ENCODE measurements around the gene CASP14.
"Not testable (repeated sequence)": the region's sequence is repeated elsewhere in the genome, so short reads cannot be mapped to it uniquely, and the experiment has no call there.

CASP14 gene, protein sequence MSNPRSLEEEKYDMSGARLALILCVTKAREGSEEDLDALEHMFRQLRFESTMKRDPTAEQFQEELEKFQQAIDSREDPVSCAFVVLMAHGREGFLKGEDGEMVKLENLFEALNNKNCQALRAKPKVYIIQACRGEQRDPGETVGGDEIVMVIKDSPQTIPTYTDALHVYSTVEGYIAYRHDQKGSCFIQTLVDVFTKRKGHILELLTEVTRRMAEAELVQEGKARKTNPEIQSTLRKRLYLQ

DNA sequence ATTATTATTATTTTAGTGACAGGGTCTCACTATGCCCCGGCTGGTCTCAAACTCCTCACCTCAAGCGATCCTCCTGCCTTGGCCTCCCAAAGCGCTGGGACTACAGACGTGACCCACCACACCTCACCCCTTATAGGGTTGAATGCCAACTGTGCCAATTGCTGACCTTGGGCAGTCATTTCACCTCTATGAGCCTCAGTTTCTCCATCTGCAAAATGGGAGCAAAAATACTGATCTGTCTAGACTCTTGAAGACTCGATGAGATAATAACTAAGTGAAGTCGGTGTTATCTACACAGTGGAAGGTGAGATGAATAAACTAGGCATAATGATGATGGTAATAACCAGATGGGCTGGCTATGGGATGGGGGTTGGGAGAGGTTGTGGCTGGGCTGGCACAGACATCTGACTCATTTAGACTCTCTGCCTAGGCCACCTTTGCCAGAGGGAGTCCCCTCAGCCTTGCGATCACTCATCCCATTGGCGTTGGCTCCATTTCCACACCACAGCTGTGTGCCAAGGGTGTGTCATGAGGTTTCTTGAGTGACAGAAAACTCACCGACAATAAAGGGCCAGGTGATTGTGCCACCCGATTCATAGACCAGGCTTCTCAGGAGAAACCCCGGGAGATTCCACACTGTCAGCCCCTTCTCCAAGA lies at the start of gene CASP14:
CASP14 (plus strand) TSS at position 596 of the 657 bp plus-strand sequence. CDS start 2,772 bp downstream, outside the sequence.
- no peak for DNase-seq (ENCODE audit: low spot score)

DNA sequence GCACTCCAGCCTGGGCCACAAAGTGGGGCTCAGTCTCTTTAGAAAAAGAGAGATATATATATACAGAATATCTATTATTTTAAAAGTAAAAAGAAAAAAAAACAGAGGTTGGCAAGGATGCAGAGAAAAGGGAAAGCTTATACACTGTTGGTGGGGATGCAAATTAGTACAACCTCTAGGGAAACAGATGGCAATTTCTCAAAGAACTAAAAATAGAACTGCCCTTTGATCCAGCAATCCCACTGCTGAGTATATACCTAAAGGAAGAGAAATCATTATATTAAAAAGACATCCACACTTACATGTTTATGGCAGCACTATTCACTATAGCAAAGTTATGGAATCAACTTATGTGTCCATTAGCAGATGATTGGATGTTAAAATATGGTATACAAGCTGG lies 41.0 kb upstream of the CASP14 start:
- DNase-seq (ENCODE audit: low spot score) = no peak

DNA sequence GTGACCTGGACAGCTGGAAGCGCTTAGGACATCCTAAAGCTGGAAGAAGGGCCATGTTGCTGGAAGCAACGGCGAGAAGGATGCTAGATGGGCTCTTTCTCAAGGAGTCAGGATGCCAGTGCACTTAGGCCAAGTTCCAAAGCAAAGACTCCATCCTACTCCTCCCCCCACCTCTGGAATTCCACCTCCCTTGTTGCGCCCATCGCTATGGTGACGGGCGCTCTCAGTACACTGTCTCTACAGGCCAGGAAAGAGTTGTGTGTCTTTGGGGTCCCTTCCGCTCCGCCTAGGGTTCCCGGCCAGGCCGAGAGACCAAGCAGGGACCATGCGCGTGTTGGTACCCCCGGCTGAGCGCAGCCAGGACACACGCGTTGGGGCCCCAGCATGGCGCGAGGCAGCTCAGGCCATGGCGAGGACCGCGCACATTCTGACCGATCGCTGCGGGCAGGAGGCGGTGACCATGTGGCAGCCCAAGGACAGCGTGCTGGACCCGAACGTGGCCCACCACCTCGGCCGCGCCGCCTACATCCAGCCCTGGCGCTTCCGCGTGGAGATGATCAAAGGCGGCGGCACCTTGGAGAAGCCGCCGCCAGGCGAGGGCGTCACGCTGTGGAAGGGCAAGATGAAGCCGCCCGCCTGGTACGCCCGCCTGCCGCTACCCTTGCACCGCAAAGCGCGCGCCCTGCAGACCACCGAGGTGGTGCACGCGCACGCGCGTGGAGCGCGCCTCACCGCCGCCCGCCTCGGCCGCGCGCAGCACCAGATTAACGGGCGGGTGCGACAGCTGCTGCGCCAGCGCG lies 38.6 kb upstream of the CASP14 start:
- no peak for DNase-seq (ENCODE audit: low spot score)

DNA sequence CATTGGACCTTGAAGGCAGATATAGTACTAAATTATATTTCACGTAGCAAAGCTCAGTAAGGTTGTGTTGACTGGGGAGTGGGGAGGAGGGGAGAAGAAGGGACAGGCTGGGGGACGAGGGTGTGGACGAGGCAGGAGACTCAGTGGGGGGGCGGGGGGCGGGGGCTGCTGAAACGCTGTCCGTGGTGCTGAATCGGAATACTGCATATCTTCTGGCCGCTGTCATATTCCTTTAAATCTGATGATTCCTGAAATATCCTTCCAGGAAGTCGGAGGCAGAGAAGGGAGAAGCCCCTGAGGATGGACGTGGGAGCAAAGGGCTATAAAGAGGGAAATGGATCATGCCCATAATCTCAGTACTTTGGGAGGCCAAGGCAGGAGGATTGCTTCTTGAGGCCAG lies 34.7 kb upstream of the CASP14 start:
- no peak for DNase-seq (ENCODE audit: low spot score)

DNA sequence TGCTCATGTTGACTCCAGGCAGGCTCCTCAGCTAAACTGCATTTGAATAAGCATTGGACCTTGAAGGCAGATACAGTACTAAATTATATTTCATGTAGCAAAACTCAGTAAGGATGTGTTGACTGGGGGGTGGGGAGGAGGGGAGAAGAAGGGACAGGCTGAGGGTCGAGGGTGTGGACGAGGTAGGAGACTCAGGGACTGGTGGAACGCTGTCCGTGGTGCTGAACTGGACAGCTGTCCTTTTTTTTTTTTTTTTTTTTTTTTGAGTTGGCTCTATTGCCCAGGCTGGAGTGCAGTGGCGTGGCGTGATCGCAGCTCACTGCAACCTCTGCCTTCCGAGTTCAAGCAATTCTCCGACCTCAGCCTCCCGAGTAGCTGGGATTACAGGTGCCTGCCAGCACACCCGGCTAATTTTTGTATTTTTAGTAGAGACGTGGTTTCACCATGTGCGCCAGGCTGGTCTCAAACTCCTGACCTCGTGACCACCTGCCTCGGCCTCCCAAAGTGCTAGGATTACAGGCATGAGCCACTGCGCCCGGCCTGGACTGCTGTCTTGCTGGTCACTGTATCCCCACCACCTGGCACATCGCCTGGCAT lies 33.2 kb upstream of the CASP14 start:
- peak; percentile 1 for DNase-seq (ENCODE audit: low spot score)

DNA sequence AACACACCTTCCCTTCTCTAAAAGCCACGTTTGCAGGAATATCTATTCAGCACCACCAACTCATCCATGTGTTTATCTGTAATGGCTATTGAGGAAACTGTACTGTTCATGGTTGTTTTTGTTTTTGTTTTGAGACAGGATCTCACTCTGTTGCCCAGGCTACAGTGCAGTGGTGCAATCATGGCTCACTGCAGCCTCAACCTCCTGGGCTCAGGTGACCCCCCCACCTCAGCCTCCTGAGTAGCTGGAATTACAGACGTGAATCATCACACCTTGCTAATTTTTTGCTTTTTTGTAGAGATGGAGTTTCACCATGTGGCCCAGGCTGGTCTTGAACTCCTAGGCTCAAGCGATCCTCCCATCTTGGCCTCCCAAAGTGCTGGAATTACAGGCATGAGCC lies 30.4 kb upstream of the CASP14 start:
- not testable (repeated sequence) for DNase-seq (ENCODE audit: low spot score)

DNA sequence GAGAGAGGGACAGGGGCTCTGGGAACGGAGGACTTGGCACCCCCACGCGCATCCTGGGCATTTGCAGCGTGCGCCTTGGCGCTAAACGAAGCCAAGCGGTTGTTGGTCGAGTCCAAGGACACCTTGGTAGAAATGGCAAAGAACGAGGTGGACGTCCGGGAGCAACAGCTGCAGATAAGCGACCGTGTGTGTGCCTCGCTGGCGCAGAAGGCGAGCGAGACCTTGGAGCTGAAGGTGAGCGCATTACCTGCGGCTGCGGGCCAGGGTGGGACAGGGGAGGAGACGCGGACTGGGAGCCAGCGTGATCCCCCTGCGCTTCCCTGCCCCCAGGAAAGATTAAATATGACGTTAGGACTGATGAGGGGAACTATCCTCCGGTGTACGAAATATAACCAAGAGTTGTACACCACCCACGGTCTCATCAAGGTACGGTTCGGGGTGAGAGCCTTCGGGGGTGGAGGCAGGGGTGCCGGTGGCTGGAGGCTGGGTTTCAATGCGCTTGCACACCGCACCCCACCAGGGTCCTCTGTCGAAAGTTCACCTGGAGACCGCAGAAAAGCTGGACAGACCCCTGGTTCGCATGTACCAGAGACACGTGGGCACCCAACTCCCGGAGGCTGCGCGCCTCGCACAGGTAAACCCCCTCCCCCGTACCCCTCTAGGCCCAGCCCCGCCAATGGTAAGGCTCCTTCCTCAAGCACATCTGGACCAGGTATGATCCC lies 27.8 kb upstream of the CASP14 start:
- DNase-seq (ENCODE audit: low spot score) = no peak

DNA sequence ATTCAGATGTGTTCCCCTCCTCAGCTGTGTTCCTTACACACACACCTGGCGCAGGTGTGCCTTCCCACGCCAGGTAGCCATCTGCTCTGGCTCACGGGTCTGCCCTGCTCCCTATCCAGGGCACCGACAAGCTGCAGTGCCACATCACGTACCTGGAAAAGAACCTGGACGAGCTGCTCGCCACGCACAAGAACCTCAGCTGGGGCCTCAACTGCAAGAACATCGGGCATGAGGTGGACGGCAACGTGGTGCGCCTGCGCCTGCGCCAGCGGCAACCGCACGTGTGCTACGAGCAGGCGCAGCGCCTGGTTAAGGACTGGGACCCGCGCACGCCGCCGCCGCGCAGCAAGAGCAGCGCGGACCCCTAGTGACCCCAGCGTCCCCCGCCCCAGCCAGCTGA lies 26.5 kb upstream of the CASP14 start:
- DNase-seq (ENCODE audit: low spot score) = no peak

DNA sequence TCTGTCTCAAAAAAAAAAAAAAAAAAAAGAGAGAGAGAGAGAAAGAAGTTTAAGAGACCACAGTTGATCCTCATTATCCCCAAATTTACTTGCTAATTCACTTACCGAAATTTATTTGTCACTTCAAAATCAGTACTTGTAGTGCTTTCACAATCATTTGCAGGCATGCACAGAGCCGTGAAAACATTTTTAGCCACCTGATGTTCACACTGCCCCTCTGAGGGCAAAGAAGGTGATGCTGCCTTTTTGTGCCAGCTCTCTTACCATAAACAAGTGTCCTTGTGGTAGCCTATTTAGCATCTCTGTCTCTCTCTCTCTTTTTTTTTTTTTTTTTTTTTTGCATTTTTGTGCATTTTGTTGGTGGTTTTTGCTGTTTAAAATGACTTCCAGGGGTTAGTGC lies 24.1 kb upstream of the CASP14 start:
- DNase-seq (ENCODE audit: low spot score) = no peak

DNA sequence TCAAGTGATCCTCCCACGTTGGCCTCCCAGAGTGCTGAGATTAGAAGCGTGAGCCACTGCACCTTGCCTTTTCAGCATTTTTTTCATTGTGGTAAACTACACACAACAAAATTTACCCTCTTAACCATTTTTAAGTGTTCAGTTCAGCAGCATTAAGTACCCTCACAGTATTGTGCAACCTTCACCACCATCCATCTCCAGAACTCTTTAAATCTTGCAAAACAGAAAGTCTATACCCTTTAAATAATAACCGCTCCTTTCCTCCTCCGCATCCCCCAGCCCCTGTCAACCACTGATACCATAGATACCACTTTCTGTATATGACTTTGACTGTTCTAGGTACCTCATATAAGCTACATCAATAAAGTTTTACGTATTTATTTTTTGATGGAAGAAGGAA lies 20.8 kb upstream of the CASP14 start:
- DNase-seq (ENCODE audit: low spot score) = no peak

DNA sequence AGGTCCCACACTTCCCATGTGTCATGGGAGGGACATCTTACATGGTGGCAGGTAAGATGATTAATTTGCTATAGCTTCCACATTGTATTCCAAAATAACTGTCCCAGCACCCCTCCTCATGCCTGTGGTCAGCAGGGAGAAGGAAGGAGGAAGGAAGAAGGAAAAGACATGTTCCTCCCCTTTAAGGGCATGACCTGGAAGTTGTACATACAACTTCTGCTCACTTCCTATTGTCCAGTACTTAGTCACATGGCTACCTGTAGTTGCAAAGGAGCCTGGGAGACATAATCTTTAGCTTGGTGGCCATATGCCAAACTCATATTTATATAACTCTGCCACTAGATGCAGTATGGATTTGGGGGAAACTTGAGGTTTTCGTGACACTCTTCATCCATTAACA lies 17.6 kb upstream of the CASP14 start:
- DNase-seq (ENCODE audit: low spot score) = no peak

DNA sequence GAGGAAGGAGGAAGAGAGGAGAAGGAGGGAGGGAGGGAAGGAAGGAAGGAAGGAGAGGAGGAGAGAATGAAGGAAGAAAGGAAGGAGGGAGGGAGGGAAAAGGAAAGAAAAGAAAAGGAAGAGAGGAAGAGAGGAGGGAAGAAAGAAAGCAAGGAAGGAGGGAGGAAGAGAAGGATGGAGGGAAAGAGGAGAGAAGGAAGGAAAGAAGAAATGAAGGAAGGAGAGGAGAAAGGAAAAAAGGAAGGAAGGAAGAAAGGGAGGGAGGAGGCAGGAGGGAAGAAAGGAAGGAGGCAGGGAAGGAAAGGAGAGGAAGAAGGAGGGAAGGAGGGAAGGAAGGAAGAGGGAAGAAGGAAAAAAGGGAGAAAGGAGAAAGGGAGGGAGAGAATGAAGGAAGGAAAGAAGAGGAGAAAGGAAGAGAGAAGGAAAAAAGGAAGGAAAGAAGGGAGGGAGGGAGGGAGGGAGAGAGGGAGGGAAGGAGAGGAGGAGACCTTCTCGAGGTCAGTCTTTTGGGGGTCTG lies 13.4 kb upstream of the CASP14 start:
- DNase-seq (ENCODE audit: low spot score) = no peak

DNA sequence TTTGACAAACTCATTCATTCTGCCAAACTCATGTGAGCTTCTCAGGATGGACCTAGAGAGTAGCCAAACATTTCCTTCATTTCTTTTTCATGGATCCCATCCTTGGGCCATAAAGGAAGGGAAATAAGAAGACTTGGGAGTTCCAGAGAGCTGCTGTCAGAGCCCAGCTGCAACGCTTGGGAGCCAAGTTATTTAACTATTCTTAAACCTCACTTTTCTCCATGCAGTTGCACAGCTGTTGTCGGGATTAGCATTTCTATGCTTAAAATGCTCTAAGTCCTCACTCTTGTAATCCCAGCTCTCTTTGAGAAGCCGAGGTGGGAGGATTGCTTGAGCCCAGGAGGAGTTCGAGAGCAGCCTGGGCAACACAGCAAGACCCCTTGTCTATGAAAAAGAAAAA lies 11.7 kb upstream of the CASP14 start:
- no peak for DNase-seq (ENCODE audit: low spot score)

DNA sequence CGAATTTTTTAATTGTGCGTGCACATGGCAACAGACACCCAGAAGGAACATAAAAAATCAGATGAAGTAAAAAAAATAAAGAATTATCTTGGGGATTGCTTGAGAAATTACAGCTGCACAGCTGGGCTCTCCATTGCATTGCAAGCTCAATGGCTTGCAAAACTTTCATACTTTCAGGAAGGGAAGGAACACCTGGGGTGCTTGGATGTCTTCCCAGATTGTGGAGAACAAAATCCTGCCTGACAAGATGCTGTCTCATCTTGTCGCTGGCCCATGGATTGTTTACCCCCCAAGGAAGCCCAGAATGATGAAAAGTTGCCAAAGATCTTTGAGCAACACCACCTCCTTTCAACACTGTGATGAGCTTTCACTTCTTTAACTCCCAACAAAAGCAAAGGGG lies 11.0 kb upstream of the CASP14 start:
- no peak for DNase-seq (ENCODE audit: low spot score)

DNA sequence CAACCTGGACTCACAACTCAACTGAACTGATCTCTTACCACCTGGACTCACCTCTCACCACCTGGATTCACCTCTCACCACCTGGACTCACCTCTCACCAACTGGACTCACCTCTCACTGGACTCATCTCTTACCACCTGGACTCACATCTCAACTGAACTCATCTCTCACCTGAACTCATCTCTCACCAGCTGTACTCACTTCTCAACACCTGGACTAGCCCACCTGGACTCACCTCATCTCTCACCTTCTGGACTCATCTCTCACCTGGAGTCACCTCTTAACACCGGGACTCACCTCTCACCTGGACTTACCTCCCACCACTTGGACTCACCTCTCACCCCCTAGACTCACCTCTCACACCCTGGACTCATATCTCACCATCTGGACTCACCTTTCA lies 7.3 kb upstream of the CASP14 start:
- no peak for DNase-seq (ENCODE audit: low spot score)

DNA sequence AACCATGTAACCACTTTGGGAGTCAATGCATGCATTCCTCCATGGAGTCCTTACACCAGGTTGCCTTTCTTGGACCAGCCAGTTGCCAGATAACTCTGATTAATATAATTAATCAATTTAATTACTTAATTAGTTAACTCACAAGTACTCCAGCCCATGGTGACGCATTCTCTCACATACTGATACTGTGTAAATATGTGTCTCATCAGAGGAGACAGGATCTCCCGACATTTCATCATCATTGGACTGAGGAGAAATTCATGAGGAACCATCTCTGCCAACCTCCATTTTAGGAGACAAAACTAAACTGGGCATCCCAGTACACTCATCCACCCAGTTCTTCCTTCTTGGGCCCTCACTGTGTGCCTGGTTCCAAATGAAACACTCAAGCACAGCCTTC lies 6.5 kb upstream of the CASP14 start:
- DNase-seq (ENCODE audit: low spot score) = no peak

DNA sequence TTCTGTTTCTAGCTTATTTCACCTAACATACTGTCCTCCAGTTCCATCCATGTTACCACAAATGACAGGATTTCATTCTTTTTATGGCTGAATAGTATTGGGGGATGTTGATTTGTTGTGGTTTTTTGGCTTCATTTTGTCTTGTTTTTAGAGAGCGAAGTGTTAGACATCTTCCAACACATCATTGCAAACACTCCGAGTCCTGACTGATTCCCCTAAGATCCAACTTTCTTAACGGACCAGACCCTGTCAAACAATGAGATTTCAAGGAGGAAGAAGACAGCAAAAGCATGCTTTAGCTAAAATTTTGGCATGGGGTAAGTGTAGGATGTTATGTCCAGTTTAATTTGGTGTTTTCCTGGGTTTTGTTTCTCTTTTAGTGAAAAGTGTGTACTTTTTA lies 3.8 kb upstream of the CASP14 start:
- DNase-seq (ENCODE audit: low spot score) = no peak

DNA sequence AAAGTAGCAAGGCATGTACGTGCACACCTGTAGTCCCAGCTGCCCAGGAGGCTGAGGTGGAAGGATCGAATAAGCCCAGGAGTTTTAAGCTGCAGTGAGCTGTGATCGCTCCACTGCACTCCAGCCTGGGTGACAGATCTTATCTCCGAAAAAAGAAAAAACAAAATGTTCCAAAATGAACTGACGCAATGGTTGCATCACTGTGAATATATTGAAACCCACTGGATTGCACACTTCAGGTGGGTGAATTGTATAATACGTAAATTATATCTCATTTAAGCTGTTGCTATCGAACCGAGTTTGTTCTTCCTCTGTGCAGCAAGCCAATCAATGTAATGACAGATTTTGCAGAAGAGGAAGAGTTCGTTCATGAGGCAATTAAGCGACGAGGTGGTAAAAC lies 1.6 kb upstream of the CASP14 start:
- no peak for DNase-seq (ENCODE audit: low spot score)

DNA sequence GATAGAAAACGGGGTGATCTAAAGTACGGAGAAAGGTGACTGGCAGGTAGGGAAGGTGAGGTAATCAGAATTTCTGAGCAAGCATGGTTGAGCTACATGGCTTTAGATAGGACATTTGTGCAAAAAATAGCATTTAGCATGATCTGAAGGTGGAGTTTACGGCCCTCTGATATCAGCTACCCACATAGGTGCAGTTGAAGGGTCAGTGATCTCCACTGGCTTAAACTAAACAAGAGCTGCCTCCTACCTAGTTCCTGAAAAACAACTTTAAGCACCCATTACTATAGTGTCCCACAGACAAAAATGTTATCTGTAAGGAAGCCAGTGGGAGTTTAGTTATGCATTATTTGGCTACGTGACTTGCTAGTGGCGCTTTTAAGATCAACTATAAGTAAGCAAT lies 1.2 kb upstream of the CASP14 start:
- DNase-seq (ENCODE audit: low spot score) = no peak

DNA sequence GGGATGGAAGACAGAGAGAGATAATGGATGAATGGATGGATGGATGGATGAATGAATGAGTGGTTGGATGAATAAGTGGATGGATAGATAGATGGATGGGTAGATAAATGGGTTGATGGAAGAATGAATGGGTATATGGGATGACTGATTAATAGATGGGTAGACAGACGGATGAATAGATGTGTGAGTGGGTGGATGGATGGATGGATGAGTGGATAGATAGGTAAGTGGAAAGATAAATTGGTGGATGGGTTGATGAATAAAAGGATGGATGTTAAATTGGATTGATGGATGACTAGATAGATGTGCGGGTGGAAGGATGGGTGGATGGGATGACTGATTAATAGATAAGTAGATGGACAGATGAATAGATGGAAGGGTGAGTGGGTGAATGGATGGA lies 1.4 kb downstream of the CASP14 start:
- DNase-seq (ENCODE audit: low spot score) = no peak

DNA sequence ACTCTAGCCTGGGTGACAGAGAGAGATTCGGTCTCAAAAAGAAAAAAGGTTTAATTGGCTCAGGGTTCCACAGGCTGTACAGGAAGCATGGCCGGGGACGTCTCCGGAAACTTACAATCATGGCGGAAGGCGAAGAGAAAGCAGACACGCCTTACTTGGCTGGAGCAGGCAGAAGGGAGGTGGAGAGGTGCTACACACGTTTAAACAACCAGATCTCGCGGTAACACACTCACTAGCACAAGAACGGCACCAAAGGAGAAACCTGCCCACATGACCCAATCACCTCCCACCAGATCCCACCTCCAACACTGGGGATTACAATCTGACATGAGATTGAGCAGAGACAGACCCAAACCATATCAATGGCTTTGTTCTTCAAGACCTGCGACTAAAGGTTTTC lies 12.8 kb downstream of the CASP14 start:
- DNase-seq (ENCODE audit: low spot score) = no peak

DNA sequence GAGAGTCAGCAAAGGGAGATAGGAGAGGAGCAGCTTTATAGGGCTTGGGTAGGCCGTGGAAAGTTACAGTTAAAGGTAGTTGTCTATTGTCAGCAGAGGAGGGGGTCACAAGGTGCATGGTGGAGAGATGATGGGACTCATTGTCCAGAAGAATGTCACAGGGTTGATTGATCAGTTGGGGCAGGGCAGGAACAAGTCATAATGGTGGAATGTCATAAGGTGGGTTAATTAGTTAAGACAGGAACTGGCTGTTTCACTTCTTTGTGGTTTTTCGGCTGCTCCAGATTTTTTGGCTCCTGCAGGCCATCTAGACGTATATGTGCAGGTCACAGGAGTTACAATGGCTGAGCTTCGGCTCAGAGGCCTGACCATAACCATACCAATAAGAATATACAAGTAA lies 21.1 kb downstream of the CASP14 start:
- DNase-seq (ENCODE audit: low spot score) = not testable (repeated sequence)
